22Rv1 (cell line): Measurements from ENCODE around the gene MPO.

ENCODE experiments used
- H3K27ac ChIP-seq: fragments of 450-650 bp; 2 replicates; pipeline ENCODE4 v1.5.1; 2017
- ZFX ChIP-seq: fragments of 450-650 bp; IDR thresholded peaks from 2 replicates; pipeline ENCODE4 v1.6.1; 2017; ENCODE audit warnings: antibody characterized with exemption, borderline replicate concordance
- TF ChIP-seq, protein P1 (sequence below): fragments of 450-650 bp; IDR thresholded peaks from 2 replicates; pipeline ENCODE4 v1.5.1; 2017; ENCODE audit warnings: mild to moderate bottlenecking

Gene MPO

DNA sequence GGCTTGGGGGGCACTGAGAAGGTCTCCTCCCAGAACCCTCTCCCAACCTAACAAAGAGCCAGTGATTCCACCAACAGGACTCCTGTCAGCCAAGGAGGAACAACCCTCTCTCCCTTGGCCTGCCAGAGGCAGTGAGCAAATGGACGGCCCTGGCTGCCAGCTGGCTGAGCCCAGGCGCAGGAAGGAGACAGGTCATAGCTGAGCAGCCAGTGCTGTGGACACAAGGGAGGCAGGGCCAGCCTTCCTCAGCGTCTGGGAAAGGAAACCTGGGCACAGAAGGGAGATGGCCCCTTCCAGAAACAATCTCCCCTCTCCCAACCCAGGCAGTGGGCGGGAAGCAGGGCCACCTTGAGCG lies 2.1 kb downstream of the MPO start:
- TF ChIP-seq, protein P1, sequence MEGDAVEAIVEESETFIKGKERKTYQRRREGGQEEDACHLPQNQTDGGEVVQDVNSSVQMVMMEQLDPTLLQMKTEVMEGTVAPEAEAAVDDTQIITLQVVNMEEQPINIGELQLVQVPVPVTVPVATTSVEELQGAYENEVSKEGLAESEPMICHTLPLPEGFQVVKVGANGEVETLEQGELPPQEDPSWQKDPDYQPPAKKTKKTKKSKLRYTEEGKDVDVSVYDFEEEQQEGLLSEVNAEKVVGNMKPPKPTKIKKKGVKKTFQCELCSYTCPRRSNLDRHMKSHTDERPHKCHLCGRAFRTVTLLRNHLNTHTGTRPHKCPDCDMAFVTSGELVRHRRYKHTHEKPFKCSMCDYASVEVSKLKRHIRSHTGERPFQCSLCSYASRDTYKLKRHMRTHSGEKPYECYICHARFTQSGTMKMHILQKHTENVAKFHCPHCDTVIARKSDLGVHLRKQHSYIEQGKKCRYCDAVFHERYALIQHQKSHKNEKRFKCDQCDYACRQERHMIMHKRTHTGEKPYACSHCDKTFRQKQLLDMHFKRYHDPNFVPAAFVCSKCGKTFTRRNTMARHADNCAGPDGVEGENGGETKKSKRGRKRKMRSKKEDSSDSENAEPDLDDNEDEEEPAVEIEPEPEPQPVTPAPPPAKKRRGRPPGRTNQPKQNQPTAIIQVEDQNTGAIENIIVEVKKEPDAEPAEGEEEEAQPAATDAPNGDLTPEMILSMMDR = no peak
- no peak for TF ChIP-seq ZFX

DNA sequence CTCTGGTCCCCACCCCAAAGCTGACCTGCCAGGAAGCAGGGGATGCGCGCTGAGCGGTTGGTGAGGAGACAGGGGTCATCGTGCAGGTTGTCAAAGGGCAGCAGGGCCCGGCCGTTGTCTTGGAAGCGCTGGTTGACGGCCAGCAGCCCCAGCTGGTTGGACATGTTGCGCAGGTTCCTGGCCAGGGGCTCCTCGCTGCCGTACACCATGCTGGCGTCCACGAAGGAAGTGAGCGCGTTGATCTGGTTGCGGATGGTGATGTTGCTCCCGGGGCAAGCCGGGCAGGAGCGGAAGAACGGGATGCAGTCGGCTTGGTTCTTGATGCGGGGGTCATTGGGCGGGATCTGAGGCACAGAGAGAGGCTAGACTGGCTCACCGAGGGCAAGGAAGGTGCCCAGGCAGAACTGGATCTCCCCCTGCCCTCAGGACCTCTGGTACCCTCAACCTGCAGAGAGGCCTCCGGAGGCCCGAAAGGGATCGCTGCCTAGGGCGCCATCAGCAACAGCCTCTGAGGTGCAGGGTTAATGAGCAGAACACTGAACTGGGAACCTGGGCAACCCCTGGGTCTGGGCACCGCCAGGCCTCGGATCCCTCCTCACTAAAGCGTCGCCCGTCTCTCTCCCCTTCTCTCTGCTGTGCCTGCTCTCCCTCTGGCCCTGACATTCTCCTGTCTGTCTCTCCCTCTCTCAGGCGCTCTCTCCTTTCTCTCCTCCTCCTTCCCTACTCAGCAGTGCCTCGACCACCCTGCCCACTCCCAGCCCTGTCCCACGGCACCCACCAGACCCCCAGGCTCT lies 2.7 kb downstream of the MPO start:
- H3K27ac ChIP-seq = no peak overlapping the region
- no peak for TF ChIP-seq ZFX
- TF ChIP-seq, protein P1 = no peak

More for the DNA sequence above, 2.1 kb downstream of the MPO start:
- H3K27ac ChIP-seq = no peak overlapping the region

DNA sequence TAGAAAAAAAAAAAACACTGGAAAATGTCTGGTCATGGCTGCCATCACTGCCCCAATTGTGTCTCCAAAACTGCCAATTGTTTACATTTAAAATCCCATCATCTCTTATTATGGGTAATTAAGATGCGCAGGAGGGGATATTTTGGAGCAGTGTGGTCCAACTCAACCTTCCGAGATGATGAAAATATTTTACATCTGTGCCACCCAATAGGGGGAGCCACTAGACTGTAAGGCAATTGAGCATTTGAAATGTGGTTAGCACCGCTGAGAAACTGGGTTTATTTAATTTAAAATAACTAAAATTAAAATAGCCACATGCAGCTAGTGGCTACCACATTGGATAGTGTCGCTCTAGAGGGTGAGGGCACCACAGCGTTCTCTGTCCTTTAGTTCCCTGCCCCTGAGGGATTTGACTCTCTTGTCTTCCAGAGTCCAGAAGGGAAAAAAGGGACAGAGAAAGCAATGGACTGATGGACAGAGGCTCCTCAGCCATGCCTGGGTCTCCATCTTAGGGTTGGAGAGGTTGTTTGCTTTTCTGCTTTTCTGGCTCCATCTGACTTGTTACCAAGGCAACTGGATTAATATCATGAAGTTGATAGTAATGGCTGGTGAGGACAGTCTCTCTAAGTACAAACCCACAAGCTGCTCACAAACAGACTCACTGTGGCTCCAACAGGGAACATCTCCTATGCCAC lies 3.5 kb downstream of the MPO start:
- H3K27ac ChIP-seq = no peak overlapping the region
- TF ChIP-seq ZFX = no peak
- TF ChIP-seq, protein P1 = peak; percentile 75

DNA sequence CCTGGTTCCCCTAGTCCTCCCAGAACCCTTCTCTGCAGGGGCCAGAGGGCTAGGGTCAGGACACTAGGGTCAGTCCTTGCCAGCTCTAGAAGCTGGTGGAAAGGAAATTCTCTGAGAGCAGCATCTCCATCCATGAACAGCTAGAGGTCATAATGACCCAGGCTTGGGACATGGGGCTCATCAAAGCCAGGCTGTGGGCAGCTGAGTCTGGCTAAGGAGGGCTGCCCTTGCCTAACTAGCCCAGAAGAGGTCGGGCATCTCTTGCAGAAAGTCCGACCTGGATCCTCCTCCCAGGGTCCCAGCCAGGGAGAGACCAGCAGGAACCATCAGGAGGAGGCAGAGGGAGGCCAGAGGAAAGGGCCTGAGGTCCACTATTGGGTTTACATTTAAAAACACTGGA lies 4.3 kb downstream of the MPO start:
- no peak overlapping the region for H3K27ac ChIP-seq
- no peak for TF ChIP-seq ZFX
- TF ChIP-seq, protein P1 = no peak

DNA sequence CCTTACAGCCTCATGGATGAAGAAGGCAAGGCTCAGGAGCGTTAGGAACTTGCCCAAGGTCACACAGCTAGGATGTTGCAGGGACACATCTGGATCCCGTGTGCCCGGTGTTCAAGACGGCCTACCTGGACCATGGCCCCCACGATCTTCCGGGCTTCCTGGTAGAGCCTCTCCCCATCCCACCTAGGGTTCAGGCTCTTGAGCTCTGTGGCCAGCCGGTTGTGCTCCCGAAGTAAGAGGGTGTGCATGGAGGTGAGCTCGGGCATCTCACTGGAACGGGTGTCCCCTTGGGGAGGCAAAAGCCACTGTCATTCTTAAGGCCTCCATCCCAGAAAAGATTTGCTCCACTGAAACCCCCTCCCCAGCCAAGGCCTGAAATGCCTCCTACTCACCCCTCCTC lies 5.3 kb downstream of the MPO start:
- H3K27ac ChIP-seq = no peak overlapping the region
- no peak for TF ChIP-seq ZFX
- TF ChIP-seq, protein P1 = no peak

DNA sequence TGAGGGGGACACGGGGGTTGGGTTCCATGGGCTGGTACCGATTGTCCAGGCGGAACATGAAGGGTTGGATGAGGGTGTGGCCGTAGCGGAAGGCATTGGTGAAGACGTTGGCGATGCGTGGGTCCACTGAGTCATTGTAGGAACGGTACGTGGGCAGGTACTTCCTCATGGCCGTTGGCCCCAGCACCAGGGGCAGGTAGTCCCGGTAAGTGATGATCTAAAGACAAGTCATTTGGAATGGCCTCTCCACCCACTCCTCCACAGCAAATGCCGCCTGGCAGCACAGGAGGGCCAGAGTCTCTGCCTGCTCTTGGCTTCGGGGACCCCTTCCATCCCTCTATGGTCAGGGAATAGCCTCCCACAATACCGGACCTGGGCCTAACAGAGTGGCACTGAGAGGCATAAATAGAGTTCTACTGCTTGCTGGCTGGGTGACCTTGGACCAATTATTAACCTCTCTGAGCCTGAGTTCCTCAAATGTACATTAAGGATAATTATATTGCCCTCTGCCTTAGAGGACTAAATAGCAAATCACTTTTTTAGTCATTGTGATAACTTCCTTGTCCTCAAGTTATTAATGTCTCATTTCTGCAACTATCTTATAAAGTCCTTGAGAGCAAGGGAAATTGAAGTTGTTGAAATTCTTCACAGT lies 7.2 kb downstream of the MPO start:
- H3K27ac ChIP-seq = no peak overlapping the region
- TF ChIP-seq, protein P1 = no peak
- TF ChIP-seq ZFX = no peak
